HFF-Myc (cell line): Measurements from ENCODE around the gene RNF32.

Source experiments
- DNase-seq: peaks from one replicate; pipeline ENCODE4 v3.0.0-alpha.2; 2011; ENCODE audit warnings: low read depth; ENCODE audit errors: extremely low read depth
- H3K4me3 ChIP-seq: replicated peaks from 2 replicates; pipeline ENCODE4 v1.5.1; 2011; ENCODE audit warnings: low read depth, mild to moderate bottlenecking, control low read depth, low read length
- CTCF ChIP-seq: IDR thresholded peaks from 2 replicates; pipeline ENCODE4 v1.5.1; 2012; ENCODE audit warnings: mild to moderate bottlenecking, low read depth, low read length, control low read depth; ENCODE audit errors: missing control alignments

The RNF32 gene

GRCh38 chr7:156703773-156704482 is 63.4 kb downstream of the RNF32 start:
- TF ChIP-seq CTCF, result no peak
- no peak for DNase-seq
- no peak overlapping the region for H3K4me3 ChIP-seq

GRCh38 chr7:156722043-156722826 is 81.7 kb downstream of the RNF32 start:
- no peak overlapping the region for H3K4me3 ChIP-seq
- no peak for DNase-seq
- TF ChIP-seq CTCF, result no peak

GRCh38 chr7:156725073-156725472 is 84.5 kb downstream of the RNF32 start:
- no peak for DNase-seq
- no peak for TF ChIP-seq CTCF
- no peak overlapping the region for H3K4me3 ChIP-seq

- no peak overlapping the region for H3K4me3 ChIP-seq
- TF ChIP-seq CTCF, result no peak
- no peak for DNase-seq
These were observed 85.4 kb downstream of the RNF32 start for GRCh38 chr7:156725936-156726335.
